ENCODE results near the gene ARSB.

- TF ChIP-seq CTCF (IDR thresholded peaks at IDR 0.05) = no peak
- TF ChIP-seq POLR2A (IDR thresholded peaks at IDR 0.05) = no peak
Measured at GRCh38 chr5:78835176-78835575, 149.9 kb downstream of the ARSB start.
